Stimulated activated CD4-positive, alpha-beta T cell treated with anti-CD3 and anti-CD28 coated beads, Interleukin-2, amount 100 ng/mL, for 48 hours (primary cell): ENCODE measurements around the gene SRSF4.
"Not testable (repeated sequence)": the region's sequence is repeated elsewhere in the genome, so short reads cannot be mapped to it uniquely, and the experiment has no call there.

Experiments used
- DNase-seq, 2 donors: peaks; one replicate each; pipeline ENCODE4 v3.0.0-alpha.2; 2020

Gene SRSF4

GRCh38 chr1:29123887-29124365 is 57.8 kb downstream of the SRSF4 start, which contains the start of gene TMEM200B:
TMEM200B (minus strand) TSS chr1:29123903; CDS start chr1:29121828, 2,075 bp downstream.
- DNase-seq = peak in 1 of 2 donors; percentile 13

GRCh38 chr1:29123053-29123886 is 58.4 kb downstream of the SRSF4 start:
- DNase-seq = peak in 1 of 2 donors; percentile 24

- DNase-seq = no peak
Observed at GRCh38 chr1:29122682-29123052, 59.0 kb downstream of the SRSF4 start.

- DNase-seq = no peak
Observed at GRCh38 chr1:29121936-29122681, 59.6 kb downstream of the SRSF4 start.

- no peak for DNase-seq
Observed at GRCh38 chr1:29121516-29121935, 60.2 kb downstream of the SRSF4 start.

- DNase-seq = peak; percentile 63 to 65
Observed at GRCh38 chr1:29120947-29121485, 60.7 kb downstream of the SRSF4 start.

- DNase-seq = no peak
Observed at GRCh38 chr1:29120367-29120766, 61.3 kb downstream of the SRSF4 start.

GRCh38 chr1:29119121-29119929 is 62.4 kb downstream of the SRSF4 start:
- DNase-seq = no peak

GRCh38 chr1:29117381-29117780 is 64.3 kb downstream of the SRSF4 start:
- no peak for DNase-seq

GRCh38 chr1:29114654-29115053 is 67.0 kb downstream of the SRSF4 start:
- DNase-seq = no peak

GRCh38 chr1:29113413-29114117 is 68.1 kb downstream of the SRSF4 start:
- no peak for DNase-seq

GRCh38 chr1:29112705-29113412 is 68.8 kb downstream of the SRSF4 start:
- no peak for DNase-seq

GRCh38 chr1:29108041-29108440 is 73.7 kb downstream of the SRSF4 start:
- not testable (repeated sequence) for DNase-seq

GRCh38 chr1:29105822-29106221 is 75.9 kb downstream of the SRSF4 start:
- no peak for DNase-seq

GRCh38 chr1:29100487-29100886 is 81.2 kb downstream of the SRSF4 start:
- DNase-seq = no peak

GRCh38 chr1:29099286-29099685 is 82.4 kb downstream of the SRSF4 start:
- DNase-seq = no peak
